Mesothelial cell of epicardium (in vitro differentiated cells): ENCODE measurements around the gene ALG1L2. TPM values are rescaled to one million over a fixed set of nuclear protein-coding genes. Genes with fewer than 3 reads are reported as not detected.
"Not testable (repeated sequence)": the region's sequence is repeated elsewhere in the genome, so short reads cannot be mapped to it uniquely, and the experiment has no call there.

Experiments
- DNase-seq, 2 experiments: peaks; one replicate each; pipeline ENCODE4 v3.0.0; 2021; ENCODE audit warnings: low spot score in 2 of 2; ENCODE audit not compliant: unreplicated experiment in 2 of 2
- H3K27ac Mint-ChIP-seq: 2 replicates; pipeline ENCODE4 v1.8.0; 2021; ENCODE audit warnings: mixed read lengths
- H3K27me3 Mint-ChIP-seq: 2 replicates; pipeline ENCODE4 v1.8.0; 2021; ENCODE audit warnings: low read depth, mixed read lengths
- H3K36me3 Mint-ChIP-seq: 2 replicates; pipeline ENCODE4 v1.8.0; 2021; ENCODE audit warnings: mixed read lengths
- H3K4me1 Mint-ChIP-seq: 2 replicates; pipeline ENCODE4 v1.8.0; 2021; ENCODE audit warnings: mixed read lengths
- H3K4me3 Mint-ChIP-seq: 2 replicates; pipeline ENCODE4 v1.8.0; 2021; ENCODE audit warnings: mild to moderate bottlenecking, moderate library complexity, mixed read lengths
- H3K9me3 Mint-ChIP-seq: 2 replicates; pipeline ENCODE4 v1.8.0; 2021; ENCODE audit warnings: mixed read lengths
- total RNA-seq: library from RNA; stranded (reverse); gene quantifications from 3 replicates; pipeline ENCODE4 v1.2.1, GENCODE V29; 2021
- TF ChIP-seq, protein P1 (sequence below): fragments of 200-600 bp; sonication (generic); IDR thresholded peaks from one replicate; pipeline ENCODE4 v1.5.0; 2021; ENCODE audit warnings: antibody characterized with exemption; ENCODE audit not compliant: unreplicated experiment

The ALG1L2 gene
- total RNA-seq, 1 donor from 2014 or later: 3.1 TPM

DNA sequence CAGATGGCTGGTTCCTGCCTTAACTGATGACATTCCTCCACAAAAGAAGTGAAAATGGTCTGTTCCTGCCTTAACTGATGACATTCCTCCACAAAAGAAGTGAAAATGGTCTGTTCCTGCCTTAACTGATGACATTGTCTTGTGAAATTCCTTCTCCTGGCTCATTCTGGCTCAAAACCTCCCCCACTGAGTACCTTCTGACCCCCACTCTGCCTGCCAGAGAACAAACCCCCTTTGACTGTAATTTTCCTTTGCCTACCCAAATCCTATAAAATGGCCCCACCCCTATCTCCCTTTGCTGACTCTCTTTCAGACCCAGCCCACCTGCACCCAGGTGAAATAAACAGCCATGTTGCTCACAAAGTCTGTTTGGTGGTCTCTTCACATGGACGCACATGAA lies 22.5 kb upstream of the ALG1L2 start:
- not testable (repeated sequence) for H3K4me3 Mint-ChIP-seq, H3K9me3 Mint-ChIP-seq, H3K36me3 Mint-ChIP-seq, H3K27me3 Mint-ChIP-seq, DNase-seq
- Mint-ChIP-seq H3K27ac (peak overlapping the region; percentile 79), H3K4me1 (peaks cover 40% of the 10 kb centered on the region)

DNA sequence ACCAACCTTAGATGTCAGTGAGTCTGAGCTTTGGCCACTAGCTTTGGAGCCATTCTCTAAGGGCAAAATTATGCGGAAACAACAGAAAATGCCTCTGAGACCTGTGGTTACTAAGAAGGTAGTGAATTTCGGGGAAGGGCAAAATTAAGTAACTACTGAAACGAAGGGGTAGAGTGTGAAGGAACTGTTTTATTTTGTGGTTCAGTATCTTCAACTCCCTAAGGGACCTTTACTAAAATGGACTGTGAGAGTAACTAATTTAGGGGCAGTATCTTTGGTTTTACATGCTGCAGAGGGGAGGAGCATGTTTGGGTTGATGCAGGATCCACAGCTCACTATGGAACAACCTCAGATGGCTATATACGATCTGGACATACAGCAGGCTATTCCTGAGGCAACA lies 8.0 kb upstream of the ALG1L2 start:
- H3K4me3 Mint-ChIP-seq: no peak overlapping the region
- H3K4me1 Mint-ChIP-seq: no peaks in the 10 kb centered on the region
- no peaks in the 10 kb centered on the region for H3K36me3 Mint-ChIP-seq
- no peaks in the 10 kb centered on the region for H3K27me3 Mint-ChIP-seq
- DNase-seq: no peak
- no peaks in the 10 kb centered on the region for H3K9me3 Mint-ChIP-seq
- H3K27ac Mint-ChIP-seq: no peak overlapping the region
- TF ChIP-seq, protein P1, sequence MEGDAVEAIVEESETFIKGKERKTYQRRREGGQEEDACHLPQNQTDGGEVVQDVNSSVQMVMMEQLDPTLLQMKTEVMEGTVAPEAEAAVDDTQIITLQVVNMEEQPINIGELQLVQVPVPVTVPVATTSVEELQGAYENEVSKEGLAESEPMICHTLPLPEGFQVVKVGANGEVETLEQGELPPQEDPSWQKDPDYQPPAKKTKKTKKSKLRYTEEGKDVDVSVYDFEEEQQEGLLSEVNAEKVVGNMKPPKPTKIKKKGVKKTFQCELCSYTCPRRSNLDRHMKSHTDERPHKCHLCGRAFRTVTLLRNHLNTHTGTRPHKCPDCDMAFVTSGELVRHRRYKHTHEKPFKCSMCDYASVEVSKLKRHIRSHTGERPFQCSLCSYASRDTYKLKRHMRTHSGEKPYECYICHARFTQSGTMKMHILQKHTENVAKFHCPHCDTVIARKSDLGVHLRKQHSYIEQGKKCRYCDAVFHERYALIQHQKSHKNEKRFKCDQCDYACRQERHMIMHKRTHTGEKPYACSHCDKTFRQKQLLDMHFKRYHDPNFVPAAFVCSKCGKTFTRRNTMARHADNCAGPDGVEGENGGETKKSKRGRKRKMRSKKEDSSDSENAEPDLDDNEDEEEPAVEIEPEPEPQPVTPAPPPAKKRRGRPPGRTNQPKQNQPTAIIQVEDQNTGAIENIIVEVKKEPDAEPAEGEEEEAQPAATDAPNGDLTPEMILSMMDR: no peak

DNA sequence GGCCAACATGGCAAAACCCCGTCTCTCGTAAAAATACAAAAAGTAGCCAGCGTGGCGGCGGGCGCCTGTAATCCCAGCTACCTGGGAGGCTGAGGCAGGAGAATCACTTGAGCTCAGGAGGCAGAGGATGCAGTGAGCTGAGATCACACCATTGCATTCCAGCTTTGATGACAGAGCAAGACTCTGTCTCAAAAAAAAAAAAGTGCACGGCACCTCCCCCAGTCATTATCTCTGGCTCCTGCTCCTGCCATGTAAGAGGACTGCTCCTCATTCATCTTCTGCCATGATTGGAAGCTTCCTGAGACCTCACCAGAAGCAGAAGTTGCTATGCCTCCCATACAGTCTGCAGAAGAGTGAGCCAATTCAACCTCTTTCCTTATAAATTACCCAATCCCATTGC lies 4.0 kb upstream of the ALG1L2 start:
- peaks cover 2% of the 10 kb centered on the region for H3K27me3 Mint-ChIP-seq
- no peak overlapping the region for H3K27ac Mint-ChIP-seq
- no peaks in the 10 kb centered on the region for H3K36me3 Mint-ChIP-seq
- TF ChIP-seq, protein P1: no peak
- no peaks in the 10 kb centered on the region for H3K4me1 Mint-ChIP-seq
- DNase-seq: no peak
- no peaks in the 10 kb centered on the region for H3K9me3 Mint-ChIP-seq
- H3K4me3 Mint-ChIP-seq: no peak overlapping the region

DNA sequence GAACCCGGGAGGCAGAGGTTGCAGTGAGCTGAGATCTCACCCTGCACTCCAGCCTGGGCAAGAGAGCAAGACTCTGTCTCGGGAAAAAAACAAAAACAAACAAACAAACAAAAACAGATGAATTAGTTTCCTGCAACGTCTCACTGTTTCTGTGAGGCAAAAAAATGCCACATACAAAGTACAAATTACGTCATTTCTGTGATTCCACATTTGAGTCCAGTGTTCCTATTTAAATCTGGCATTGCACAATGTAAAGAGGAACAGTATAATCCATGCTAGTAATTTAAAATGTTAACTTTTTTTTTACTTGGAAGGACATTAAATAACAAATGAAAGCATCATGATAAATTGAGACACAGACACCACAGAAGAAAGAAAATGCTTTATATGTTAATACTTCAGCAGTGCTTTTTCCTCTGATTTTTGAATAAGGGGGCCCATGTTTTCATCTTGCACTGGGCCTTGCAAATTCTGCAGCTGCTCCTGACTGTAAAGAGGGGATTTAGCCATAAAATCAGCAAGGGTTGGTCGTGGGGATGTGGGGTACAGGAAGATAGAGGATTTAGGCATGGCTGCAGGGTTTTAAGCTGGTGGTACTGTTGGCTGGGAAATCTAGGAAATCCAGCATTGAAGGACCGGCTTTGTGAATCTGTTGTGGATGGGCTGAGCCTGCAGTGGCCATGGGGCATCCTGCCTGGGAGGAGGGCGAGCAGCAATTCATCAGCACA lies 1.9 kb downstream of the ALG1L2 start:
- H3K4me1 Mint-ChIP-seq, H3K27me3 Mint-ChIP-seq: not testable (repeated sequence)

DNA sequence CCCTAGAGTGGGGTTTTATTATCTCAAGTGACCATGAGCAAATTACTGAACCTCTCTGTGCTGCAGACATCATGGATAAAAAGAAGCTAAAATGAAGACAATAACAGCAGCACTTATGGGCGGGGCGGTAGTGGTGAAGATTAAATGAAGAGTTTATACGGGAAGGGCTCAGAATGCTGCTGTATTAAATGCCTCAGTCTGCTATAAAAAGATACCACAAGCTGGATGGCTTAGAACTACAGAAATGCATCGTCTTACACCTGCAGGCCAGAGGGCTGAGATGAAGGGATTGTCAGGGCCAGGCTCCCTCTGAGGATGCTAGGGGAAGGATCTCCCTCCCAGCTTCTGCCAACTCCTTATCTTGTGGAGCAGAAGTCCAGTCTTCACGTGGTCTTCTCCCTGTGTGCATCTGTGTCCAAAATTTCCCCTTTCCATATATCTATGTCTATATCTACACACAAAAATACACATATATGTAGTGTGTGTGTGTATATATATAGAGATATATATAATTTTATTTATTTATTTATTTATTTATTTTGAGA lies 2.9 kb downstream of the ALG1L2 start:
- Mint-ChIP-seq H3K27me3 (peaks cover 2% of the 10 kb centered on the region), H3K36me3 (no peaks in the 10 kb centered on the region), H3K4me3 (no peak overlapping the region), H3K9me3 (no peaks in the 10 kb centered on the region), H3K4me1 (no peaks in the 10 kb centered on the region), H3K27ac (no peak overlapping the region)
- DNase-seq: no peak
- TF ChIP-seq, protein P1: no peak

More for the DNA sequence above, 1.9 kb downstream of the ALG1L2 start:
- H3K27ac Mint-ChIP-seq, H3K36me3 Mint-ChIP-seq, H3K4me3 Mint-ChIP-seq, DNase-seq, H3K9me3 Mint-ChIP-seq: not testable (repeated sequence)

DNA sequence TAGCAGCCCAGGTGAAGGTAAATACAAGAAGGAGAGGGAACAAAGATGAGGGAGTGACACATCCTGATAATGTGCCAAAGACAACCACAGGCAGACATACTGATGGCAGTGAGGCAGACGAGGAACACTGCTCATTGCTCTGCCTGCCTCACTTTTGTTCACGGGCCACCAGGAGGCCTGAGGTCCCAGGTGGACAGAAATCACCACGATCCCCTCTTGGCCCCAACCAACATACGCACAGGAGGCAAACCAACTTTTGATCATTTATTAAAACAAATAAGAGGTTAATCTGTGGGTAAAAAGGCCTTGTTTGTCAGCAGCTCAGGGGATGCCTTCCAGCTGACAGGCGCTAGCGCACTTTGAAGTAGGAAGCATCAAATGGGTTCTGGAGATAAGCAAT lies 4.2 kb downstream of the ALG1L2 start:
- no peaks in the 10 kb centered on the region for H3K36me3 Mint-ChIP-seq
- no peaks in the 10 kb centered on the region for H3K9me3 Mint-ChIP-seq
- no peak overlapping the region for H3K27ac Mint-ChIP-seq
- no peak for DNase-seq
- peaks cover 2% of the 10 kb centered on the region for H3K27me3 Mint-ChIP-seq
- no peaks in the 10 kb centered on the region for H3K4me1 Mint-ChIP-seq
- no peak overlapping the region for H3K4me3 Mint-ChIP-seq
- TF ChIP-seq, protein P1: no peak

DNA sequence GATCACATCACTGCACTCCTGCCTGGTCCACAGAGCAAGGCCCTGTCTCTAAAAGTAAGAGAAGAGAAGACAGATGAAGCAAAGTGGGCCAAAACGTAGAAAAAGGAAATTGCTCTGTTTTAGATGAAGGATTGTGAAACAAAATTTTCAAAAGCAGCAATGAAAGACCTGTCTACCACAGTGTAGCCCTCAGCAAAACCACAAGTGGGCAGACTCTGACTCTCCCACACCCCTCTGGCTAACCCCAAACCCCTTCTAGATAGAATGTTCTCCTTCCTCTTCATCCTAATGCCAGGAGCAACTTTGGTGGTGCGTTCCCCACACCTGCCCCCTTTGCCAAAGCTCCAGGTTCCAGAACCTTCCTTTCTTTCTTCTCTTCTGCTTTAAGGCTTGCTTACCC lies 5.0 kb downstream of the ALG1L2 start:
- H3K4me1 Mint-ChIP-seq, H3K9me3 Mint-ChIP-seq, H3K4me3 Mint-ChIP-seq, H3K27me3 Mint-ChIP-seq, H3K36me3 Mint-ChIP-seq, H3K27ac Mint-ChIP-seq, DNase-seq: not testable (repeated sequence)
